Activated T-cell treated with anti-CD3 and anti-CD28 coated beads for 48 hours (primary cell): ENCODE measurements around the gene TMEM187.

ENCODE experiments used
- DNase-seq: peaks from one replicate; pipeline ENCODE4 v3.0.0-alpha.2; 2020; ENCODE audit warnings: low read depth

The TMEM187 gene, protein sequence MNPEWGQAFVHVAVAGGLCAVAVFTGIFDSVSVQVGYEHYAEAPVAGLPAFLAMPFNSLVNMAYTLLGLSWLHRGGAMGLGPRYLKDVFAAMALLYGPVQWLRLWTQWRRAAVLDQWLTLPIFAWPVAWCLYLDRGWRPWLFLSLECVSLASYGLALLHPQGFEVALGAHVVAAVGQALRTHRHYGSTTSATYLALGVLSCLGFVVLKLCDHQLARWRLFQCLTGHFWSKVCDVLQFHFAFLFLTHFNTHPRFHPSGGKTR

DNA sequence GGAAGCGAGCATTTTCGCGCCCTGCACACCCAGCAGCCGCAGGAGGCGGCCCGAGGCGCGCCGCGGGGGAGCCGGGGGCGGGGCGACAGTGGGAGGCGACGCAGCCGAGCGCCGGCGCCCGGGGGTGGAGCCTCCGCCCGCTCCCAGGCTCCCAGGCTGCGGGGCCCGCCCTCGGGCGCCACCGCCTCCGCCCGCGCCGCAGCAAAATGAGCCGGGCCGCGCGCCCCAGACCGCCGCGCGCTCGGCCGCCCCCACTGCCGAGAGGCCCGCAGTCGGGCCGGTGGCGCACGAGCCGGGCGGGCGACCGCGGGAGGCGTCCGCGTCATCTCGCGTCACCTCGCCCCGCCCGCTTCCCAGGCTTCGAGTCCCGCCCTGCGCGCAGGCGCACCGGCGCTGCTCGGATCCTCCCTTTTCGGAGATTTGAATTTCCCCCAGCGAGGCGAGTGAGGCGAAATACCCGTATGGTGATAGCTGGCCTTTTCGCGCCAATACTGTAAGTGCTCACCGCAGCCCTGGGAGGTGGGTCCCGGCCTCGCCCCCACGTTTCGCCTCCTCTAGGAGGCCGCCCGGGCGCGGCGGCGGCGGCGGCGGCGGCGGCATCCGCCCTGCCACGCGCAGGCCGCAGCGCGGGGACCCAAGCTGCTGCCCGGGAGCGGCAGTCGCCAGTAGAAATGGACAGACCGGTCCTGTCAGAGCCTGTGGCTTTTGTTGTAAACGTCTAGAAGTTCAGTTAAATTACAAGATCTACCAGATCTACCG lies at the start of gene TMEM187:
TMEM187 (plus strand) TSS at position 387 of the 759 bp plus-strand sequence. CDS start 9,309 bp downstream, outside the sequence.
- DNase-seq, result peak; percentile 86

- DNase-seq, result no peak
Observed at GRCh38 chrX:153922932-153923857, 49.4 kb upstream of the TMEM187 start.

DNA sequence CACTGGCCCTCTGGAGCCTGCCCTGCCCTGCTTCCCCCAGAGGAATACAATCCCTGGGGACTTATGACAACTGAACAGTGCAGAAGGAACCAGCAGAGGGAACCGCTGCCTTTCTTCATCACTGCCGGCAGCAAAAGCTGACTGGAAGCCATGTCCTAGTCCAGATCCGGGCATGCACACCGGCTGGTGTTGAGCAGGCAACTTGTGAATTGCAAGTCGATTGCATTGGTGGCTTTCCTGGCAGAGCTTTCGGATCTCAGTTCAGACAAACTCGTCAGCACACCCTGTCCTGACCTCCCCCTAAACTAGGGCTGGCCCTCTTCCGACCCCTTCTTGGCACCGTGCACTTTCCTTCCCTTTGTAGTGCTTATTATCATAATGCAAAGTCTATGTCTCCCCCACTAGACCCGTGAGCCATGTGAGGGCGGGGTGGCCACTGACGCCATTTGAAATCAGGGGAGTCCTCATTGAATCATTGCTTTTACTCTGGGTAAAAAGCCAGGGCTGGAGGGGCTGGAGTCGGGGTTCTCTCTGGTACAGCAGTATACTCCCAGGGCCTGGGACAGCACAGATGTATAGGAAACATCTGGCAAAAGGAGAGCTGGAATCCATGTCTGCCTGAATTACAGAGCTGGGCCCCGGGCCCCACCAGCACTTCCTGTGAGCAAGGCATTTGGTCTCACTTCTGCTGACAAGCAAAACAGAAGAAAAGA lies 48.2 kb upstream of the TMEM187 start:
- no peak for DNase-seq

DNA sequence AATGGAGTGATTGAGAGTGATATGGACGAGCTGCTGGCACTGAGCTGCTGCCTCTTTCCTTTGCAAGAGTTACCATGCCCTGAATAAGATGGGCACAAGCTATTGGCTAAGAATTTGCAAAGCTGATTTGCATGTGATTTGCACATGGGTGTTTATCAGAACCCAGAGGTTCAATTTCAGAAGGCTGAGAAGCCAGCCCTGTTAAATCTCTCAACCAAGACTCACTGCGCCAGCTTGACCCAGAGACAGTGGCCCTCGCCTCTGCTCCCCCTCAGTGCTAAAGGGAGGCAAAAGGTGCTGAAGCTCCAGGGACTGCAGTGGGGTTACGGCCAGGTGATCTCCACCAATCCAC lies 47.2 kb upstream of the TMEM187 start:
- DNase-seq, result no peak

GRCh38 chrX:153925739-153926551 lies 46.6 kb upstream of the TMEM187 start, which contains the start of gene ARHGAP4:
Gene ARHGAP4 (minus strand): TSS chrX:153926264. CDS start chrX:153926202, 62 bp downstream.
- DNase-seq, result peak; percentile 61

GRCh38 chrX:153926552-153926857 lies 46.0 kb upstream of the TMEM187 start:
- no peak for DNase-seq

DNA sequence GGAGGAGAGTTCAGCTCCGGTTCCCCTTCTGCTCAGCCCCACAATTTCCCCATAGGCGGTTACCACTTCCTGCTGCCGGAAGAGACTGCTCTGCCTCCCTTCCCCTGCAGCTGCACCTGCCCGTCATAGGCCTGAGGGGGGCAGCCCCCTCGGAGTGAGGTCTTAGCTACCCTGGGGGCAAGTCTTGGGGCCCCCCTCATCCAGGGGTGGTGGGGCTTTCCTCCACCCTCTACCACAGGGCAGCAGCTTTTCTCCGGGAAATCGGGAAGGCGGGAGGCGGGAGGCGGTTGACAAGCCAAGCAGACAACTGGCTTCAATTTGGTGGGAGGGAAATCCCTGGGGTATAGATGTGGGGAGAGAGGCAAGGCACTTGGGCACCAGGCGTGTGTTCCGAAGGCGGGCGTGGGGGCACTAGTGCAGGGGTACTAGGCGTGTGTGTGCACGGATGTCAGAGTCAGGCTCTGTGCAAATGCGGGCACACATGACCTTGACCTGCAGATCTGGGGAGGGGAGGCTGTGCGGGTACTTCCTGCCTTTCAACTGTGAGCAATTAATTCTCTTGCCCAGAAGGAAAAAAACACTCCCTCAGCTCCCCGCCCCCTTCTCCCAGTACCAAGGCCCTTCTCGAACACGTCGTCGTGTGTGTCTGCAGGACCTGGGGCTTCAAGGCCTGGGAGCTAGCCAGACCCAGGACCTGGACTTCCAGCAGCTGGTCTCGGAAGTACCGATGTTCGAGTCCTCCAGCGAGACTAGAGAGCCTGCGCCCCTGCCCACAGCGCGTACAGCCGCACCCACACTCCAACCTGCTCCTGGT lies 45.5 kb upstream of the TMEM187 start:
- DNase-seq, result peak; percentile 59

DNA sequence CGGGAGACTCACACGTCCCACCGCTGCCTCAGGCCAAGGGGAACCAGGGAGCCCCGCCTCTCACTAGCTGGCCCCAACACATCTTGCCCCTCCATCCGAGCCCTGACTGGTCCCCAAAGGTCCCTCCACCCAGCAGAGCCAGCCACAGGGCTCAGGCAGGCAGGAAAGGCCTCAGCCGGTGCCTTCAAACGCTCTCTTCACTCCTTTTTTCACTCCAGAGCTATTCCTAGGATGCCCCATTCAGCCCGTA lies 45.0 kb upstream of the TMEM187 start:
- no peak for DNase-seq

- peak; percentile 90 for DNase-seq
Observed at GRCh38 chrX:153927922-153928760, 44.4 kb upstream of the TMEM187 start.

DNA sequence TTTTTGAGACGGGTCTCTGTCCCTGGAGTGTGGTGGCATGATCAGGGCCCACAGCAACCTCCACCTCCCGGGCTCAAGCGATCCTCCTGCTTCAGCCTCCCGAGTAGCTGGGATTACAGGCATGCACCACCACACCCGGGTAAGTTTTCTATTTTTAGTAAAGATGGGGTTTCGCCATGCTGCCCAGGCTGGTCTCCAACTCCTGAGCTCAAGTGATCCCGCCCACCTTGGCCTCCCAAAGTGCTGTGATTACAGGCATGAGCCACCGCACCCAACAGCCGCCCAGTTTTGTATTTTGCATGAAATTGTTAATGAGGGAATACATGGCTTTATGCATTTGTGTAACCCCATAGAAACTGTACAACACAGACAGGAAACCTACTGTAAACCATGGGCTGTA lies 43.7 kb upstream of the TMEM187 start:
- DNase-seq, result no peak

- DNase-seq, result no peak
Observed at GRCh38 chrX:153929576-153929975, 43.0 kb upstream of the TMEM187 start.

DNA sequence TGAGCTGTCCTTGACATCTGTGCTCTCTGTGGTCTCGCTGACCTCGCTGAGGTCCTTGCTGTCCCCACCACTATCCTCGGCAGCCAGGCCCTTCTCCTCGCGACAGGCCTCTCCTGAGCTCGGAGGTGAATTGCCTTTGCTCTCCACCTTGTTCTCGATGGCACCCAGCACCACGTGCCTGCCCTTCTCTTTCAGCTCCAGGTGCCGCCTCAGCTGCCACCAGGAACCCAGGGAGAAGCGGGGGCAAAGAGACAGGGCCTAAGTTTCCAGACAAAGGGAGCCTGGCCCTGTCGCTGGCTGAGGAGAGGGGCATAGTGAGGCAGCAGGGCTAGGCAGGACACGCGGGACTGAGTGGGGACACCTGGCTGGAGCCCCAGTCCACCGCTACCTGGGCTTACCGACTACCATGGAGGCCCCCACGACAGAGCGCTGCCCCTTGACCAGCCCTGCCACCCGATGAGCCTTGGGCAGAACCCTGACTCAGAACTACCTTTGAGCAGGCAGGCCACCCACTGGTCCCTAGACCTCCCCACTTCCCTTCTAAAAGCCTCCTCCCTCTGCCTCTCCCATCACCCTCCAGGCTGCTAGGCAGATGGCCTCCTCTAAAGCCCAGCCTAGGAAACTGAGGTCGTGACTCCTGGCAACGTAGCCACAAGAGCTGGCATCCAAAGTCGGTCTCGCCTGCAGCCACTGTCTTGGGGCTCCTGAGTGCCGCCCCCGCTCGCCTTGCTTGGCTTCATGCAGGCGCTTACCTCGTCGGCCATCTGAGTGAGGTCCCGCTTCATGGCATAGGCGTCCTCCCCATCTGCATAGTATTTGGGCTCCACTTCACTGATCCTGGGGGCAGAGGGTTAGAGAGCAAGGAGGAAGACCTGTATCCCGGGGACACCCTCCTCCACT lies 42.3 kb upstream of the TMEM187 start:
- no peak for DNase-seq

- no peak for DNase-seq
Observed at GRCh38 chrX:153931151-153931550, 41.4 kb upstream of the TMEM187 start.

- no peak for DNase-seq
Observed at GRCh38 chrX:153931748-153932147, 40.8 kb upstream of the TMEM187 start.

DNA sequence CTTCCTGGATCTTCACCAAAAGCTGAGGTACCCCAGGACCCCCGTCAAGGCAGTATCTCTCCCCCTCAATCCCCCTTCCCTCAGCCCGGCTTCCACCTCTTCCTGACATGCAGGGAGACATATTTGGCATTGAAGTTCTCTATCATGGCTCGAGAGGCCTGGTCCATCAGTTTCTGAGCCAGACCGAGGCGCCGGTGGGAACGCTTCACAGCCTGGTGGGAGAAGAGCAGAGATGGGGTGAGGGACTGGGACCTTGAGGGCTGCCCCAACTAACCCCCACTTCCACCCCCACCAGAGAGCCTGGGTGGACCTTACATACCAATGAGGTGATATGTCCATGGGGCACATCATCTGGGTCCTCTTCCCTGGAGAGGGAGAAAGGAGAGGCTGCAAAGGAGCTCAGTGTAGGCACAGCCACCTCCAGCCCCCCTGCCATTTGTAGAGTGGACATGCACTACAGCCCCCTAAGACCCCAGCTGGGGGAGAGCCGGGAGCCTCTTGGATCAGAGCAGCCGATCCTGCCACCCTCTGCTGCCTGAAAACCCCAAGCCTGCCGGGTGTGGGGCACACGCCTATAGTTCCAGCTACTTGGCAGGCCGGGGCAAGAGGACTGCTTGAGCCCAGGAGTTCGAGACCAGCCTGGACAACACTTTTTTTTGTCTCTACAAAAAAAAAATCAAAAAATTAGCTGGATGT lies 40.2 kb upstream of the TMEM187 start:
- DNase-seq, result no peak

DNA sequence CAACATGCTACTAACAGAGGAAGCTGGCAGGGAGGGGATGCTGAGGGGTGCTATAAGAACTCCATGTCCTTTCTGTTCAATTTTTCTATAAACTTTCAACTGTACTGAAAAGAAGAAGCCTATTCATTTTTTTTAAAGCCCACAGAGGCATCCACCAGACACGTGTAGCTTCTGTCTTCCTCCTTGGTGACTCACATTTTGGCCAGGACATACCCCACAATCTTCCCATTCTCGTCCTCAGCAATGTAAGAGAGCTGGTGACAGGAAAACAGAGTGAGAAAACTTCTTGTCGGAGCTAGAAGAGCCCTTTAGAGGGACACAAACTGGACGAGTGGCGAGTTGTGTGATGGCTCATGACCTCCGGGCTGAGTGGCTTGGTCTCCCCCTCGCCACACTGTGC lies 38.8 kb upstream of the TMEM187 start:
- DNase-seq, result no peak

DNA sequence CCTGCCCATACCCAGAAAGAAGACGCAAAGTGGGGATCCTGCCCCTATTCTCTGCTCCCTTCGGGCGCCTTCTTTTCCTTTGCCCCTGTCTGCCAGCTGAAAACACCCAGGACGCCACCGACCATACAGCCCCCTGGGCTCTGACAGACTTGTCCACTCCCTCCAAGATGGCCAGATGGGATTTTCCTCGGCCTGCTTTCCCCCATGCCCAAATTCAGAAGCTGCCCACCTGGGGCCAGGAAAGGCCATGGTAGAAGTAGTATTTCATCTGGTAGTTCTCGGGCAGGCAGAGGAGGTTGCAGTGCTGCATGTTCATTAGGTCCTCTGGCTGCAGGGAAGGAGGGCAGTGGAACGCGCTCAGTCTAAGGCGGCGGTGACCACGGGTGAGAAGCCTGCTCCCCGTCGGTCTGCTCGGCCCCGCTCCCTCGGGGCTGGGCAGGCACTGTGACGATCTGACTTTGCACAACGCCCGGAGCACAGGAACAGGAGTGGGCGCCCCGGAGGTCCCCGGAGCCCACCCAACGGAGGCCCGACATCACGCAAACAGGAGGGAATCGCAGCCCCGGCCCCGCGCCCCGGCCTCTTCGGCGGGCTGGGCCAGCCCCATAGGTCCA lies 38.3 kb upstream of the TMEM187 start:
- no peak for DNase-seq
